GM12801 (cell line): ENCODE data around the gene TK2.

Experiments
- TF ChIP-seq, protein P1 (sequence below): IDR thresholded peaks from one replicate; pipeline ENCODE4 v1.5.1; 2011; ENCODE audit warnings: control low read depth; ENCODE audit not compliant: insufficient read length; ENCODE audit errors: extremely low read depth

The TK2 gene

DNA sequence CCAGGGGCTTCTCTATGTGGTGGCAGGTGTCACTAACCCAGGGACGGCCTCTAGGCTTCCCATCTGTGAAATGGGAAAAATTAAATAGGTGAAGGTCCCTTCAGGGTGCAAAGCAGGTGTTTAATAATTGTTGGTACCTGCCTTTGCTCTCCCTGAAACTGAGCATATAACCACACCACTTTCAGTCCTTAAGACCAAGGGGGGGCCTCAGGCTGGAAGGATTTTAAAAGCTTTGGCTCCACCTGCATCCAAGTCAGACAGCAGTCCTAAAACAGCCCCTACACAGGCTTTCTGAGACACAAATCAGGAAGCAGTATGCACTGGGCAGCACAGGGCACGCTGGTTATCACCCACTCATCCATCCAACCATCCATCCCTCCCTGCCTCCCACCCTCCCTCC is 55.0 kb downstream of the TK2 start:
- TF ChIP-seq, protein P1, sequence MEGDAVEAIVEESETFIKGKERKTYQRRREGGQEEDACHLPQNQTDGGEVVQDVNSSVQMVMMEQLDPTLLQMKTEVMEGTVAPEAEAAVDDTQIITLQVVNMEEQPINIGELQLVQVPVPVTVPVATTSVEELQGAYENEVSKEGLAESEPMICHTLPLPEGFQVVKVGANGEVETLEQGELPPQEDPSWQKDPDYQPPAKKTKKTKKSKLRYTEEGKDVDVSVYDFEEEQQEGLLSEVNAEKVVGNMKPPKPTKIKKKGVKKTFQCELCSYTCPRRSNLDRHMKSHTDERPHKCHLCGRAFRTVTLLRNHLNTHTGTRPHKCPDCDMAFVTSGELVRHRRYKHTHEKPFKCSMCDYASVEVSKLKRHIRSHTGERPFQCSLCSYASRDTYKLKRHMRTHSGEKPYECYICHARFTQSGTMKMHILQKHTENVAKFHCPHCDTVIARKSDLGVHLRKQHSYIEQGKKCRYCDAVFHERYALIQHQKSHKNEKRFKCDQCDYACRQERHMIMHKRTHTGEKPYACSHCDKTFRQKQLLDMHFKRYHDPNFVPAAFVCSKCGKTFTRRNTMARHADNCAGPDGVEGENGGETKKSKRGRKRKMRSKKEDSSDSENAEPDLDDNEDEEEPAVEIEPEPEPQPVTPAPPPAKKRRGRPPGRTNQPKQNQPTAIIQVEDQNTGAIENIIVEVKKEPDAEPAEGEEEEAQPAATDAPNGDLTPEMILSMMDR: no peak

DNA sequence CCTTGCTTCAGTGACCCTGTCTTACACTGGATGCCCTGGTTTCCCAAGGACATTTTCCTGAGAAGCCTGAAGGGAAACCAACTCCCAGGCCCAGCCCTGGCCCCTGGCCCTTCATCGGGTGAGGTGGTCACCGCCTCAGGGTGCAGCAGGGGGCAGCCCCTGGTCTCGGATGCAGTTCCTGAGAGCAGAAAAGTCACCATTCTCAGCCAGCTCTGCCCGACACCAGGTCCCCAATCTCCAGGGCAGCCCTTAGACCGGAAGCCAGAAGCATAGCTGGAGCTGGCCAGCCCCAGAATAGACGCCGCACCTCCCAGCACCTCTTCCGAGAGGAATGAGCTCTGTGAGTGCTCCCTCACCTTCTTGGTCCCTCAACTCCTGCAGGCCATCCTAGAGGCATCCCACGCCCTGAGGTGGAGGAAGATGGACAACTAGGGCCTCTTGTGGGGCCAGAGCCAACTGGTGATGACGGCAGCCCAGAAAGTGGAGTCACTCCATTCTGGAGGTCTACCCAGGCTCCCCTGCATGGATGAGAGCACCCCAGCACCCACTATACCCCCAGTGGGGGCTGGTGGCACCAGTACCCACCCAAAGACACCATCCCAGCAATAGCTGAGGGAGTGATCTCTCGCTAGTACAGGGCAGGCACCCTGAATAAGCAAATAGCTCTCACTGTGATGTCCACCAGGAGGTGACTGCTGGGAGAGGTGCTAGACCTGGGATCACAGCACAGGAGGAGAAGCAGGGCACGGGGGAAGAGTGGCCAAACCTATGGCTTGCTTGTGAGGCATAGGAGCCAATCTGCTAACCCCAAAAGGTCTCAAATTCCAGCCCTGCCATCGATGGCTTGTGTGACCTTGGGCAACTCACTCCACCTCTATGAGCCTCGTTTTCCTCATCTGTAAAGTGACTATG is 56.2 kb downstream of the TK2 start:
- TF ChIP-seq, protein P1: no peak

DNA sequence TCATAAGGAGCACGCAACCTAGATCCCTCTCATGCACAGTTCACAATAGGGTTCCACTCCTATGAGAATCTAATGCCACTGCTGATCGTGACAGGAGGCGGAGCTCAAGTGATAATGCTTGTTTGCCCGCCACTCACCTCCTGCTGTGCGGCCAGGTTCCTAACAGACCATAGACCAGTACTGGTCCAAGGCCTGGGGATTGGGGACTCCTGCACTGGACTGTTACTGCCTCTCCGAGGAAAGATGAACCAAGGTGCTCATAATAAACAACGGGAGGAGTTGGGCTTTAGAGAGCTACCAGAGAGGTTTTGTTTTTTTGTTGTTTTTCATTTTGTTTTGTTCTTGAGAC is 58.2 kb downstream of the TK2 start:
- TF ChIP-seq, protein P1: no peak

DNA sequence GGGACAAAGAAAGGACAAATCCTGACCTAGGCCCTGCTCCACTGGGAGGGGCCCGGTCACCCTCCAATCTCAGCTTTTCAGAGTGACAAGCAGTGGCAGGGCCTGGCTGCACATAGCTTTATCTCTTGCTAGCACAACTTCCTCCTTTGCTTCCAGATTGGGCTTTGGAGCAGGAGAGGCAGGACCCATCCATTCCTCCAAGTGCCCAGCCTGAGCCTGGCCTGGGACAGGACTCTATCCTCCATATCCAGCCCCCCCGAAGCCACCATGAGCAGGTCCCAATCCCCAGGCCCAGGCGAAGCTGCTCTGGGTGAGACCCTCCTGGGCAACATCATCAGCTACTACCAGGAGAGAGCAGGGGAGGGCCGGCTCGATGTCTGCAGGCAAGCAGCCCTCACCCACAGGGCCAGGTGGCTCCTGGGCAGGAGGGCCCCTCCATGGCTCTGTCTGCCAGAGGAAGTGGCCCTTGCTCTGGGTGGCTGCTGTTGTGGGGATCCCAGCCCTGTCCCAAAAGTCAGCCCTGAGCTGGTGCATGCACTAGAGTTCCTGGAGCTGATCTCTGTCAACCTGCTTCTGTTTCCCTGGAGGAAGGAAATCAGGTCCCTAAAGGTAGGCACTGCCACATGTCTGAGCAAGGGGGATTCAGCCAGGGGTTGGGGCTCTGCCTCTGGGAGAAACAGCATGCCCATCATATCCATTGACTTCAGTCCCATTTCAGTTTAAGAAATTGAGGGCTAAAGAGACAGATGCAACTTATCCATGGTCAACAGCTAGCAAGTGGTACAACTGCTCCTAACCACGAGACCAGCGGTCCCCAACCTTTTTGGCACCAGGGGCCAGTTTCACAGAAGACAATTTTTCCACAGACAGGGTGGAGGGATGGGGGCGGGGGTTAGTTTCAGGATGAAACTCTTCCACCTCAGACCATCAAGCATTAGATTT is 58.9 kb downstream of the TK2 start:
- TF ChIP-seq, protein P1: no peak

DNA sequence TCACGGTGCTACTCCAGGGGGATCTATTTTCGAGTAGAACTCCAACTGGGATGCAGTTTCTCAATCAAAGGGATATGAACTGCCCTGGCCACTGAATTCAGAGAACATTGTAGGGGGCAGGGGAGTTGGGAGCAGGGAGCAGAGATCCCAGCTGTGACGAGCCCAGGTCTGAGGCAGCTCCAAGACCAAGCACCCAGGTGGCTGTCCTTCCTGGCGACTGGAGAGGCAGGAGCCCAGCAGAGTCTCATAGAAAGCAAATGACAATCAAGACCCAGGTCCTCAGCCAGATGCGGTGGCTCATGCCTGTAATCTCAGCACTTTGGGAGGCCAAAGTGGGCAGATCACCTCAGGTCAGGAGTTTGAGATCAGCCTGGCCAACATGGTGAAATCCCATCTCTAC is 60.1 kb downstream of the TK2 start:
- TF ChIP-seq, protein P1: no peak

DNA sequence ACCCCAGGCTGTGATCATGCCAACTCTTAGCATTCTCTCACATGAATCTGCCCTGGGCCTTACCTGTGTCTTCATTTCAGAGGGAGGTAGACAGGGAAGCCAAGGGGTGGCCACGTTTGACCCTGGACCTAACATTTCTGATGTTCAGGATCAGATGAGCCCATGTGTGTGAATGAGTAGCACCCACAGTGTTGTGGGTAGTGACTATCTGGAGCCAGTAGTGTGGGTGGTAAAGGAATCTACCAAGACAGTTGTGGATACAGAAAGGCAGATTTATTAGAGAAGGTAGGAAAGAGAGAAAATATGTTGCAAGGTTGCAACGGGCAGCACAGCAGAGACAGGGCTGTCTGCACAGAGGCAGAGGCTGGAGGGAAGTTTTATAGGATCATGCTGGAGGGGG is 60.5 kb downstream of the TK2 start:
- TF ChIP-seq, protein P1: no peak

DNA sequence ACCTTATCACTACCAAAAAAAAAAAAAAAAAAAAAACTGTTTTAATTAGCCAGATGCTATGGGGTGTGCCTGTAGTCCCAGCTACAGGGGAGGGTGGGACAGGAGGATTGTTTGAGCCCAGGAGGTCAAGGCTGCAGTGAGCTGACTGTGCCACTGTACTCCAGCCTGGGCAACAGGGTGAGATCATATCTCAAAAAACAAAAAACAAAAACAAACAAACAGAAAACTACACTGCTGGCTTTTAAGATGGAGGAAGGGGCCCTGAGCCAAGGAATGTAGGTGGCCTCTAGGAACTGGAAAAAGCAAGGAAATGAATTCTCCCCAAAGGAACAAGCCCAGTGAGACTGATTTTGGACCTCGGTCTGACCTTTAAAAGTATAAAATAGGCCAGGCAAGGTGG is 61.4 kb downstream of the TK2 start:
- TF ChIP-seq, protein P1: no peak
